ENCODE results near the gene GOLGB1. TPM values are rescaled to one million over a fixed set of nuclear protein-coding genes. Genes with fewer than 3 reads are reported as not detected.
A peak's percentile ranks its signal among the peaks of the same experiment; 100 is the strongest.

The GOLGB1 gene
- total and polyA plus RNA-seq, 12 donors, result 12.3 to 66.8 (median 49.2) TPM

DNA sequence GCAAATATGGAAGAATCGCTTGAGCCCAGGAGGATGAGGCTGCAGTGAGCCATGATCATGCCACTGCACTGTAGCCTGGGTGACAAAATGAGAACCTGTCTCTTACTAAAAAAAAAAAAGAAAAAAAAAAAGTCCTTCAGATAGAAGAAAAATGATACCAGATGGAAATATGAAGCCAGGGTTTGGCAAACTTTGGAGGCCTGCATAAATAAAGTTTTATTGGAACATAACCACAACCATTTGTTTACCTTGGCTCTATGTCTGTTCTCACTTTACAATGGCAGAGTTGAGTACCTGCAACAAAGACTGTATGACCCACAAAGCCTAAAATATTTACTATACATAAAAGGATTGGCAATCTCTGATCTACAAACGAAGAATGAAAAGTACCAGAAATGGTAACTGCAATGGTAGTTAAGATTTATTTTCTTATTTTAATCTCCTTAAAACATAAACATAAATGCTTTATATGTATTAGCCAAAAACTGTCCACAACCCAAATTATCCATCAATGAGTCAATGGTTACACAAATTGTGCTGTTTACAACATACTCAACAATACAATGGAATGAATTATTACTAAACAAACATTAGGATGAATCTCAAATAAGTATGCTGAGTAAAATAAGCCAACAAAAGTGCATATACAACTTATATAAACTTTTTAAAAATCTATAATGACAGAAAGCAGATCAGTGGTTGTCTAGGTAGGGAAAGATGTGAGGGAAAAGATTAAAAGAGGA lies 41.8 kb downstream of the GOLGB1 start:
- Histone ChIP-seq H3K27ac (no peak overlapping the region), H3K4me3 (no peak overlapping the region), H3K36me3 (peaks cover 0 to 74% (median 7%) of the 10 kb centered on the region in 9 donors), H3K9me3 (peaks cover 0 to 7% (median 0%) of the 10 kb centered on the region in 11 donors), H3K4me1 (peaks cover 0 to 15% (median 6%) of the 10 kb centered on the region in 9 donors), H3K27me3 (no peaks in the 10 kb centered on the region)
- intact Hi-C loops (cut with DNase I), result loop anchor here in 1 of 10 donors (10.0 kb wide), 1 partner anchor 53 kb away; no protein-coding TSS in a partner anchor
- TF ChIP-seq, protein P1, sequence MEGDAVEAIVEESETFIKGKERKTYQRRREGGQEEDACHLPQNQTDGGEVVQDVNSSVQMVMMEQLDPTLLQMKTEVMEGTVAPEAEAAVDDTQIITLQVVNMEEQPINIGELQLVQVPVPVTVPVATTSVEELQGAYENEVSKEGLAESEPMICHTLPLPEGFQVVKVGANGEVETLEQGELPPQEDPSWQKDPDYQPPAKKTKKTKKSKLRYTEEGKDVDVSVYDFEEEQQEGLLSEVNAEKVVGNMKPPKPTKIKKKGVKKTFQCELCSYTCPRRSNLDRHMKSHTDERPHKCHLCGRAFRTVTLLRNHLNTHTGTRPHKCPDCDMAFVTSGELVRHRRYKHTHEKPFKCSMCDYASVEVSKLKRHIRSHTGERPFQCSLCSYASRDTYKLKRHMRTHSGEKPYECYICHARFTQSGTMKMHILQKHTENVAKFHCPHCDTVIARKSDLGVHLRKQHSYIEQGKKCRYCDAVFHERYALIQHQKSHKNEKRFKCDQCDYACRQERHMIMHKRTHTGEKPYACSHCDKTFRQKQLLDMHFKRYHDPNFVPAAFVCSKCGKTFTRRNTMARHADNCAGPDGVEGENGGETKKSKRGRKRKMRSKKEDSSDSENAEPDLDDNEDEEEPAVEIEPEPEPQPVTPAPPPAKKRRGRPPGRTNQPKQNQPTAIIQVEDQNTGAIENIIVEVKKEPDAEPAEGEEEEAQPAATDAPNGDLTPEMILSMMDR (IDR thresholded peaks at IDR 0.05), result no peak
- ATAC-seq, result no peak
- WGBS, 2 donors, result 99 to 100% methylated on average over 2 of the region's 2 CpGs
- DNase-seq, result no peak

- H3K36me3 ChIP-seq, result peaks cover 0 to 75% (median 20%) of the 10 kb centered on the region in 9 donors
- intact Hi-C loops (cut with DNase I), result loop anchor here in 1 of 10 donors (10.0 kb wide), 1 partner anchor 51 kb away; no protein-coding TSS in a partner anchor
- H3K27ac ChIP-seq, result peak overlapping the region in 2 of 10 donors; percentile 2 to 43
- peaks cover 0 to 15% (median 6%) of the 10 kb centered on the region in 9 donors for H3K4me1 ChIP-seq
- peaks cover 0 to 7% (median 0%) of the 10 kb centered on the region in 11 donors for H3K9me3 ChIP-seq
- TF ChIP-seq, protein P1 (IDR thresholded peaks at IDR 0.05), result no peak
- 71 to 74% methylated on average over 5 of the region's 5 CpGs for WGBS, 2 donors
- no peak overlapping the region for H3K4me3 ChIP-seq
- ATAC-seq (peak in 4 of 8 donors; percentile 31 to 64 (median 50)), DNase-seq (no peak)
- H3K27me3 ChIP-seq, result no peaks in the 10 kb centered on the region
These were observed 44.0 kb downstream of the GOLGB1 start for GRCh38 chr3:121705541-121705940.

DNA sequence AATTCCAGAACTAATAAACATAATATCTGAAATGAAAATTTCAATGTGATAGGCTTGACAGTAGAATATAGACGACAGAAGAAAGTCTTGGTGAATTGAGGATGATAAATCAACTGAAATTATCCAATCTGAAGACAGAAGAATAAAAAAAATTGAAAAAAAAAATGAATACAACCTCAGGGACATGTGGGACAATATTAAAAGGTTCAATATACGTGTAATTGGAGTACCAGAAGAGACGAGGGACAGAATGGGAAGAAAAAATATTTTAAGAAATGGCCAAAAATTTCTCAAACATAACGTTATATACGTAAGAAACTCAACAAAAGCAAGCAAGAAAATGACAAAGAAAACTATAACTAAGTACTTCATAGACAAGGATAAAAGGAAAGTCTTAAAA lies 45.6 kb downstream of the GOLGB1 start:
- peaks cover 0 to 7% (median 0%) of the 10 kb centered on the region in 11 donors for H3K9me3 ChIP-seq
- intact Hi-C loops (cut with DNase I), result loop anchor here in 1 of 10 donors (10.0 kb wide), 1 partner anchor 49 kb away; no protein-coding TSS in a partner anchor
- no peak overlapping the region for H3K4me3 ChIP-seq
- peaks cover 0 to 82% (median 23%) of the 10 kb centered on the region in 9 donors for H3K36me3 ChIP-seq
- 98 to 99% methylated on average over 5 of the region's 5 CpGs for WGBS, 2 donors
- H3K27me3 ChIP-seq, result no peaks in the 10 kb centered on the region
- ATAC-seq, result no peak
- no peak for DNase-seq
- TF ChIP-seq, protein P1 (IDR thresholded peaks at IDR 0.05), result no peak
- no peak overlapping the region for H3K27ac ChIP-seq
- H3K4me1 ChIP-seq, result peaks cover 0 to 25% (median 11%) of the 10 kb centered on the region in 9 donors

- ATAC-seq (peak in 3 of 8 donors; percentile 40 to 57 (median 42)), DNase-seq (peak in 1 of 2 donors; percentile 14)
- intact Hi-C loops (cut with DNase I), result no loop called here
- H3K4me1 ChIP-seq, result peaks cover 0 to 48% (median 34%) of the 10 kb centered on the region in 9 donors
- TF ChIP-seq, protein P1 (IDR thresholded peaks at IDR 0.05), result no peak
- peaks cover 0 to 3% (median 0%) of the 10 kb centered on the region in 11 donors for H3K9me3 ChIP-seq
- H3K27ac ChIP-seq, result peak overlapping the region in 8 of 10 donors; percentile 15 to 61 (median 24)
- H3K36me3 ChIP-seq, result peaks cover 0 to 92% (median 33%) of the 10 kb centered on the region in 9 donors
- H3K4me3 ChIP-seq, result no peak overlapping the region
- H3K27me3 ChIP-seq, result no peaks in the 10 kb centered on the region
These were observed 50.6 kb downstream of the GOLGB1 start for GRCh38 chr3:121698901-121699300.

Data from heart right ventricle (tissue), 16 donors.